ENCODE results near the gene SWI5.

SWI5 gene

DNA sequence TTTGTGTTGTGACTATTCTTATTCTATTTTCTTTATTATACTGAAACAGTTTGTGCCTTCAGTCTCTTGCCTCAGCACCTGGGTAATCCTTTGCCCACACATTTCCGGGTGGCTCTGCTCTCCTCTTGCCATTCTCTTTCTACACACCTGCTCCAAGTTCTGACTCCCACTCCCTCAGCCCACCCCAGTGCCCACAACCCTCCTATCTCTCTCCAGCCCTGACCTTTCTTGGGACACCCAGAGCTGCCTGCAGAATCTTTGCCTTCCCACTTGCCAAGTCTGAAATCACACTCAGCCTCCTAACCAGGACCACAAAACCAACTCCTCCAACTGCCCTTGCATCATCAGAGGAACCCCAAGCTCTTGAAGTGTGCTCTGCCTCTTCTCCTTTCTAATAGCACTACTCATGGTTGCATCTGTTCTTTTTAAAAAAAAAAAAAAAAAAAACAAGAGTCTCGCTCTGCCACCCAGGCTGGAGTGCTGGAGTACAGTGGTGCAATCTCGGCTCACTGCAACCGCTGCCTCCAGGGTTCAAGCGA lies 4.1 kb downstream of the SWI5 start:
- DNase-seq, result no peak

DNA sequence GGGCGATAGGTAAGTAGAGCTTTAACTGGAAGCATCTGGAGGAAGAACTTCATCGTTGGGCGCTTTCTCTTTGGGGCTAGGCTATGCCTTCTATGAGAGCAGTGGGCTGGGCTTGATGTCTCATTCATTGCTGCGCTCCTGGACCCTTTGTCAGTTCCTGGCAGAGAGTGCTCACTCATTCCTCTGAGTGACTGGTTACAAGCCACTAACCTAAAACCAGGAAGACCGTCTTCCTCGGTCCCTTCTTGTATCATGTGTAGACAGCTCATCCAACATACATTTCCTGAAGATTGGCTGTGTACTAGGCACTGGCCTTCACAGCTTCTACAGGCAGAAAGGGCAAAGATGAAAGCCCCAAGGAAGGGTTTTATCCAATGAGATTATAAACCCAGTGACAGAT lies 6.4 kb downstream of the SWI5 start:
- no peak for DNase-seq

DNA sequence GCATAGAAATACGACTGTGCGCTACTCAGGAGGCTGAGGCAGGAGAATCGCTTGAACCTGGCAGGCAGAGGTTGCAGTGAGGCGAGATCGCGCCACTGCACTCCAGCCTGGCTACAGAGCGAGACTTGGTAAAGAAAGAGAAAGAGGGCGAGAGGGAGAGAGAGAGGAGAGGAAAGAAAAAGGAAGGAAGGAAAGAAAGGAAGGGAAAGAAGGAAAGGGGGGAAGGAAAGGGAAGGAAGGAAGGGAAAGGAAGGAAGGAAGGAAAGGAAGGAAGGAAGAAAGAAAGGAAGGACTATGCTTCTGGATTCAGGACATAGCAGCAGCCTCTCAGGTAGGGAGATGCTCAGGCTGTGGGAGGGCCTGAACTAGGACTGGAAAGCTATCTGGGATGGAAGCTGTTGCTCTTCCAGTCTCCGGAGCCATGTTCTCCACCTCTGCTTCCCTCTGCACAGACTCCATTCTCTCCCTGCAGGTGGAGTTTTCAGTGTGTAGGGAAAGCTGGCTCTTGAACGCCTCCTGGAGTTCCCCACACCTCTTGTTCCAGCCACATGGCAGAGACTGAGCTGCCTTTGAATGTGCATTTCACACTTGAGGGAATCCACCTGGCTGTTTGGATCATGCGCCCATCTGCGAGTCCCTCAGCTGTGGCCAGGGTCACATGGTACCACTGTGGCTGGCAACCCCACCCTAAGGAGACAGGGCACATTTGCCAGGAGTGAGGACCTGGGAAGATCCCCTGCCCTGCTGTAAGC lies 9.1 kb downstream of the SWI5 start:
- no peak for DNase-seq

DNA sequence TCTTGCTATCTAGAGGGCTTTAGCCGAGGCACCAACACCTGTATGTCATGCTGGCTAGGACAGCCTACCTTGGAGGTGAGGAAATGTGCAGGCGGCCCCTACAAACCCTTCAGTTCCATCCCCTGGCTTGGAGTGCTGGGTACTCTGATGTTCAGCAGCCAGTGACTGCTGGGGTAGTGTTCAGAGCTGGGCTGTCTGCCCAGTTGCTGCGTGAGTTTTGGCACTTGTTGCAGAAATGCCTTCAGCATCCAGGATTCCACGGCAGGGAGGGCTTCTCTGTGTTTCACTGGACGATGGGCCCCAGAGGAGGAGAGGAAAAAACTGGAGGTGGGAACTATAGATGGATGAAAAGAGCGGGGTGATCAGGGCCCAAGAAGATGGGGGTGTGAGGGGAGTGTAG lies 10.4 kb downstream of the SWI5 start:
- no peak for DNase-seq

DNA sequence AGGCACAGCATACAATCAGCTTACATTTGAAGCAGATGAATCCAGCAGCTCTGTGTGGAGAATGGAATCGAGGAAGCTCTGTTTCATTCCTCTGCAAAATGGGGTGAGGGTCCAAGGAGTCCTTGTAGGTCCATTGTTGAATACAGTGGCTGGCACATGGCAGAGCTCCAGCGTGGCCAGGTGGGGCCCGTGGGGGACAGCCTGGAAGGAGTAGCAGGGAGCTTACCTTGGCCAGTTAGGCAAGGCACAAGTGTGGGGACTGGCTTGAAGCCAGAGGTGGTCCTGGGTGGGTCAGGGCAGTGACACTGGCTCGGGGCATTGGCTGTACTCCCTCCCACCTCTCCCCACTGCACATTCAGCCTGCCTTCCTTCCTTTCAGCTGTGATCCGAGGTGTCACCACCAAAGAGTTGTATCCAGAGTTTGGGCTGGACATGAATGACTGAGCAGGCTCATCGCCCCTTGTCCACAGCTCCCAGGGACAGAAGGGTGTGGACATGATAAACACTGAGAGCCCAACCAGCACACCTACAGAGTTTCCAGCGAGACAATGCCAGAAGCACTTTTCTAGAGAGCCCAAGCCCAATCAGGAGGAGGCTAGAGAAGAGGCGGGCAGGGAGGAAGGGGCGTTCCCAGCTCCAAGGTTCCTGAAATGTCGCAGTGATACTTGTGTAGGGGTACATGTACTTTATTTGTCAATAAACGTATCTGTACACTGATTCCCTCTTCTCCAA lies 12.4 kb downstream of the SWI5 start:
- DNase-seq, result no peak

DNA sequence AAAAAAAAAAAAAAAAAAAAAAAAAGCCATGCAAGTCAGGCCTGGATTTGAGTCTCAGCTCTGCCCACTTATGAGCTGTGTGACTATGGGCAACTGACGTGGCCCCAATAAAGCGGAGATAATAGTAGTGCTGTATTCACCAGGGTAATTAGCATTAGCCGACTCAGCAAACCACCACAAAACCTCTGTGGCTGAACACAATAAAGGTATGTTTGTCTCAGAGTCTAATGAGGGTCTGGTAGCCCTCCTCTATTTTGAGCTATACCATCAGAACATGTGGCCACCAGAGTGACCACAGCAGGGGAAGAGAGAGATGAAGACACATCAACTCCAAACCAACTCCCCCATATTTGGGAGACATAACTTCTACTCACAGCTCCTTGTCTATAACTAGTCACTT lies 15.9 kb downstream of the SWI5 start:
- no peak for DNase-seq

DNA sequence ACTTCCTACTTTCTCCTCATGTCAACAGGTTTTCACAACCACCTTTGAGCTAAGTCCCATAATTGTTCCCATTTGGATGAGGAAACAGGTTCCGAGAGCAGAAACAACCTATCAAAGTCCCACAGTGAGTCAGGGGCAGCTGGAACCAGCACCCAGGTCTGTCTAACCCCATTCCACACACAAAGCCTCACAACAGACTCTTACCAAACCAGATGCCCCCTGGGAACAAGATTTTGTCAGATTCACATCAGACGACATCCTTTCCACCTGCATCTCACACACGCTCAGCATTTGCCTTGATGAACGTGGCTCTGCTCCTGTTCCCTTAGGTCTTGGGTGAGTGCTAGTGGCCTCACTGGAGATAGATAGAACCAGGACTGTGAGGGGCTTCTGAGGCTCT lies 17.0 kb downstream of the SWI5 start:
- no peak for DNase-seq

DNA sequence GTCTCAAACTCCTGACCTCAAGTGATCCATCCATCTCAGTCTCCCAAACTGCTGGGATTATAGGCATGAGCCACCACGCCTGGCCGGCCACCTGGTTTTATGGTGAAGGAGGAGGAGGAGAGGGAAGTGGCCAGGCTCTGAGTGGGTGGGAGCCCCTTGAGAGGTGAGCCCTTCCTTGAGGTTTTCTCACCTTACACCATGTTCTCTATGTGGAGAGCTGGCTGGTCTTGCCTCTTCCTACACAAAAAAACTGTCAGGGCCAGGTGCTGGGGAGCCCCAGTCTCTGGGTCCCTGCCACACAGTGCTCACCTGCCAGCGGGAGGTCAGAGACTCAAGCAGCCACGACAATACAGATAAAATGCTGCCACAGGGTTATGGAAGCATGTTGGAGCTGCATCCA lies 18.1 kb downstream of the SWI5 start:
- no peak for DNase-seq

DNA sequence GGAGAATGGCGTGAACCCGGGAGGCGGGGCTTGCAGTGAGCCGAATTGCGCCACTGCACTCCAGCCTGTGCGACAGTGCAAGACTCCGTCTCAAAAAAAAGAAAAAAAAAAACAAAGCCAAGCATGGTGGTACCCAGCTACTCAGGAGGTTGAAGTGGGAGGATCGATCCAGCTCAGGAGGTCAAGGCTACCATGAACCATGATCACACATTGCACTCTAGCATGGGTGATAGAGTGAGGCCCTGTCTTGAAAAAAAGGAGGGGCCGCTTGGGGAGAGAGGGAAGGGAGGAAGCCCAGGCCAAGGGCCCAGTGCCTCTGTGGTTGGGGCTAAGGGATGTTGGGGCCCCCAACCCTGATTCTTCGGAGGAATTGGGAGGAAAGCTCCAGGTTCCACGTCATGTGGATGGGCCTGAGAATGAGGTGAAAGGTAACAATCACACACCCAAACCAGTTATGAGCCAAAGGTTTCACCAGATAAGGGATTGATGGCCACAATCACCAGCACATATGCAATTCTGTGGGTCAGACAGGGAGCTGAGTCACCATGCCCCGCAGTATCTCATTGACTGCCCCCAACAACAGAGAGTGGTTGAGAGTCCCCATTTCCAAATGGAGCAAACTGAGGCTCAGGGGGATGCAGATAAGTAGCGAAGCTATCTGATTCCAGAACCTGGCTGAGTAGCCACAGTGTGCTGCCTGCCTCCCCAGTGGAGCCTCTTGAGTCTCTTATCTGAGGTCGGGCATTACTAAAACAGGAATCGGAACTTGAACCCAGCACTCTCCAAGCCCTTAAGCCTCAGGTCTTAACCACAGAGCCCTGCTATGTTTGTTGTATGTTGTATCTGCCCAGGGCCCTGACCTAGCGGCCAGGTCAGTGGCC lies 20.5 kb downstream of the SWI5 start:
- no peak for DNase-seq

DNA sequence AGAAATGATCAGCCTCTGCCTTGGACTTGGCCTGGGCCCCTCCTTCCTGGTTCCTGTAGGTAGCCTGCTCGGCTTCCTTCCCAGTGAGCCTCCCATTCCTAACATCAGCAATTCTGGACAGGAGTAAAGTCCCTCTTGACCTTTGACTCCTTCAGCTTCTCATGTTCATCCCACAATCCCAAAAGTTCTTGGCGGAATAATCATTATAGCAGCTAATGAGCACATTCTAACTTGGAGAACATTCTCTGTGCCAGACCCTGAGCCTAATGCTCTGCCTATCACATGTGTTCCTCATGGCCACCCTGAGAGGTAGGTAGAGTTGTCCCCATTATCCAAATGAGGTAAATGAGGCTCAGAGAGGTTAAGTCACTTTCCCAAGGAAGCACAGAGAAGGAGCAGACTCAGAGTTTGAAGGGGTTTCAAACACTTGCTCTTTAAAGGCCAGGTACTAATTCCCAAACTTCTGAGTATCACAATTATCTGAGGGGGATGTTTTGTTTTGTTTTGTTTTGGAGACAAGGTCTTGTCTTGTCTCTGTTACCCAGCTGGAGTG lies 21.2 kb downstream of the SWI5 start:
- no peak for DNase-seq

DNA sequence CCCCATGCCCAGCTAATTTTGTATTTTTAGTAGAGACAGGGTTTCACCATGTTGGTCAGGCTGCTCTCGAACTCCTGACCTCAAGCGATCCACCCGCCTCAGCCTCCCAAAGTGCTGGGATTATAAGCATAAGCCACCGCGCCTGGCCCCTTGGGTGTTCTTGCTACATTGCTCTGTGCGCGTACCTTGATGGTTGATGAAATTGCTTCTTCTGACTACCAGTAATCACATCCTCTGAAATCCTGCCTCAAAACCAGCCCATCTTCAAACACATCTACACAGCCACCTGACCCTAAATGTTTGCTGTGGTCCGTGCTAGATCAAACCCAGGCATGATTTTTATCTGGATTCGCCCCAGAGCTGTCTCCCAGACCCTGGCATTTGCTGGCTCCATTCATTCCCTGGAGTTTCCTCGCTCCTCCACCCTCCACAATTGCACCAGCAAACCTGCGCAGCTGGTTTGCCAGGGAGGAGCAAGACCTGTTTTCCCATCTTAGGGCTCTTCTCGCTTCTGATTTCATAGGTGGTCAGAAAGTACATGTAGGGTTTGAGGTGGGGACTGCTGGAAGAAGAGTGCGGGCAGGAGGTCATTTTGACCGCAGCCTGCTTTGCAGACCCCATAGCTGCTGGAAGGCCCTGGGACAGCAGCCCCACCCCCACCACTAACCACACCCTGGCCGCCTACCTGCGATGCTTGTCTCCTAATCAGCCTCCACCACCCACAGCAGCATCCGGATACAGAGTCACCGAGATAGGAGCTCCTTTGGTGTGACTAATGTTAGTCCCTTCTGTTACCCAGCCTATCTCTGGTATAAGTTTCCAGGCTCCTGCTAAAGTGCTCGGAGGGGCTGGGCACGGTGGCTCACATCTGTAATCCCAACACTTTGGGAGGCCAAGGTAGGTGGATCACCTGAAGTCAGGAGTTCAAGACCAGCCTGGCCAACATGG lies 22.7 kb downstream of the SWI5 start:
- no peak for DNase-seq

DNA sequence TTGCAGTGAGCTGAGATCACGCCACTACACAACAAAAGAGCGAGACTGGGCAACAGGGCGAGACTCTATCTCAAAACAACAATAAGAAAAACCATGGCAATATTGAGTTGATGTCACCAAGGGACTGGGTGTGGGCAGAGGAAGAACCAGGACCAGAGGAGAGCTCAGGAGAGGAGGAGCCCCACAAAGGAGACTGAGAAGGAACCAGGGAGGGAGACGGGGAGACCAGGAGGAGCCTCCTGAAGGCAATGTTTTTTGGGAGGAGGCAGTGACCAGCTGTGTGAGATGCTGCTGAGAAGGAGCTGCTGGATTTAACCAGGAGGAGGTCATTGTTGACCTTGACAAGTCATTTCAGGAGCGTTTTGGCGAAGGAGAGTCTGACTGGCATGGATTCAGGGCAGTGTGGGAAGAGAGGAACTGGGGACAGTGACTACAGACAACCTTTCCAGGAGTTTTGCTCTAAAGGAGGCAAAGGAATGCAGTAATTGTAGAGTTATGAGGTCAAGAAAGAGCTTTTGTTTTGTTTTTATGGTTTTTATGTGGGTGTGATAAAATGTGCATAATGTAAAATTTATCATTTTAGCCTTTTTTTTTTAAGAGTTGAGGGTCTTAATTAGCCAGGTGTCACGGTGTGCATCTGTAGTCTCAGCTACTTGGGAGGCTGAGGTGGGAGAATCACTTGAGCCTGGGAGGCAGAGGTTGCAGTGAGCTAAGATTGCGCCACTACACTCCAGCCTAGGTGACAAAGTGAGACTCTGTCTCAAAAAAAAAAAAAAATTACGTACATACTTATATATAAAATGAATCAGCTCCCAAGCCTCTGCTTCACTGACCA lies 28.3 kb downstream of the SWI5 start:
- DNase-seq, result no peak

DNA sequence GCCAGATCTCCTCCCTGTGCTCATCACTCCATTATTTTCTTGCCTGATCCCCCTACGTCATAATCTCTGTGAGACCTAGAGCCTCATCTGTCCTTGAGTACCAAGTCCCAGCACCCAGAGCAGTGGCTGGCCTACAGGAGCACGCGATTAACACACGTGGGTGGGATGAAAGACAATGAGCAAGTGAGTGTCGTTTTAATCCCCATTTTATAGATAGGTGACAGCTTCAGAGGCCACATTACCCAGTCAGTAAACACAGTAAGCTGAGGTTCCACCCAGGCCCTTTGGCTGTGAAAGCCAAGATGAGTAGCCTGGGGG lies 28.9 kb downstream of the SWI5 start:
- no peak for DNase-seq

DNA sequence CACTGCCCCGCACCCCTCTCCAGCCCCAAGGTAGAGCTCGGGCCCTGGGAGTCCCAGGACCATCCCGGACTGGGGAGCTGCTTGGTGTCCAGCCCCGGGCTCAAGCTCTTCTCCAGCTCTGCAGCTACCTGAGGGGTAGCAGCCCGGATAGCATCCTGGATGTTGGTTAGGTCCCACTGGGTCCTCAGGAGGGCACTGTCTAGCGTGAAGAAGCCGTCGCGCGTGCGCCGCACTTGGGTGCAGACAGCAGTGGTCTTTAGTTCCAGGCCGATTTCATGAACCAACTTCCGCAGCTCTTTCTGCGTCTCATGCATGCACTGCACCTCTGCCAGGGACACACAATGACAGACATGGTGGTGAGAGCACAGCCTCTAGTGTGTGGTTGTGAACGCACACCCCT lies 33.5 kb downstream of the SWI5 start:
- no peak for DNase-seq

DNA sequence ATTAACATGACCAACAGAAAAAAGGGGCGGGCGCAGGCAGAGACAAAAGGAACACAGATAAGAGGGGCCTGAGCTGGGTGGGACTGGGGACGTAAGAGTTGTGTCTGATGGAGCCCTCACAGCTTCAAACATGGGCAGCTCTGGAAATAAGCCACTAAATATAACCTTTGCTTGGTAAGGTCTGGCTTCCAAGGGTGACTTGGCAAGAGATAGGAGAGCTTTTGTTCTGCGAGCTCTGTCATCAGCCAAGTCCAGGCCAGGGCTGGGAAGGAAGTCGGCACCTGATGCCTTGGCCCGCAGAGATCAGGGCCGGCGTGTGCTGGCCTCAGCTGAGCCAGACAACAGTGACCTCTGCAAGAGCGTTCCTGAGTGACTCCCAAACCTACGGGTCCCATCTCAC lies 34.4 kb downstream of the SWI5 start:
- no peak for DNase-seq

DNA sequence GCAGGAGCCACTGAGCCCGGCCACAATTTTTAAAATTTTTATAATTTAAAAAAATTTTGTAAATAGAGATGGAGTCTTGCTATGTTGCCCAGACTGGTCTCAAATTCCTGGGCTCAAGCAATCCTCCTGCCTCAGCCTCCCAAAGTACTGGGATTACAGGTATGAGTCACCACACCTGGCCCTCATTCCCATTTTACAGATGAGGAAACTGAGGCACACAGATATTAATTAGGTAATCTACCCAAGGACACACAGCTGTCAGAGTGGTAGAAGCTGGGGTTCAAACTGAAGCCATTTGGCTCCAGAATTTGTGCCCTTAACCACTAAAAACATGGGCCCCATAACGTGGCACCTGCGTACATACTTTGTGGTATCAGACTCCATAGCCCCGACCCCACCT lies 38.6 kb downstream of the SWI5 start:
- no peak for DNase-seq

DNA sequence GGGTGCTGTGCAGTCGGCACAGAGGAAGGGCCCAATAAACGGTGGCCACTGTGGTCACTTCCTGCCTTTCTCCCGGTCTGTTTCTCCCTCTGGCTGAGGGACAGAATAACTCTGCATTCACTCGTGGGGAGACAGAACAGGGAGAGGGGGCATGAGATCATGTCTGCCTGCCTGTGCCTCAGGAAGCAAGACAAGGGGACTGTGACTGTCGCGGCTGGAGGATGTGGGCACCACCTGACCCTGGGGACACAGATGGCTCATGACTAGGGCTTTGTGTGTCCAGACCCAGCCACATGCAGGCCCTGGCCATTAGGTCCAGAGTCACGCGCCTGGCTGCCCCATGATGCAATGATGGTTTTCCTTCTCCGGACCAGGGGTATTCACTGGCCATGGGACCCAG lies 40.3 kb downstream of the SWI5 start:
- no peak for DNase-seq

DNA sequence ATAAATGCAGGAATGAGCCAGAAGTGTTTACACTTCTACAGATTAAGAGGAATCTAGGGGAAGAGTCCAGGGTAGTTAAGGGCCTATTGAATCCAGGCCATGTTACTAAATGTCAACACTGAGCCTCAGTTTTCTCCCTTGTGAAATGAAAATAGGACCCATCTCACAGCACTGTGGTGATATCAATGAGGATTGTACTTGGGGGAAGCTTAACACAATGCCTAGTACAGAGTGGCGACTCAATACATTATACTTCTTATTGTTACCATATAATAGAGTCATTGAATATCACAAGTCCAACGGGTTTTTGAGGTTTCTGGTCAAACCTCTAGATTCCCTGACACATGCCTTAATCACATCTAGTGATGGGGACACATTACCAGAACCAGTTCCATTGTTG lies 41.6 kb downstream of the SWI5 start:
- no peak for DNase-seq

DNA sequence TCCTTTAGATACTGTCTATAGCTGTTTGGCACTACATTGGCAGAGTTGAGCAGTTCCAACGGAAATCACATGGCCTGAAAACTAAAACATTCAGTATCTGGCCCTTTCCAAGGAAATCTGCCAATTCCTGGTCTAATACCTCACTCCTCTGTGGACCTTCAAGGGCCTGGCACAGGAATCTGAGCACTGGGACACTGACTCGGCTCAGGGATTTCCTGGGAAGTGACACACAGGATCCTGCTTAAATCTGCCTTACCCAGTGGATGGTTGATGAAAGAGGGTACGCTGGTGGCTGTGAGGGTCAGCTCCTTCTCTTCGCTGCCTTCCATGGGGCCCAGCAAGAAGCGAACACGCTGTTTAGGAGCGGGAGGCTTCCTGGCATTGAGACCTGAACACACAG lies 45.3 kb downstream of the SWI5 start:
- no peak for DNase-seq

DNA sequence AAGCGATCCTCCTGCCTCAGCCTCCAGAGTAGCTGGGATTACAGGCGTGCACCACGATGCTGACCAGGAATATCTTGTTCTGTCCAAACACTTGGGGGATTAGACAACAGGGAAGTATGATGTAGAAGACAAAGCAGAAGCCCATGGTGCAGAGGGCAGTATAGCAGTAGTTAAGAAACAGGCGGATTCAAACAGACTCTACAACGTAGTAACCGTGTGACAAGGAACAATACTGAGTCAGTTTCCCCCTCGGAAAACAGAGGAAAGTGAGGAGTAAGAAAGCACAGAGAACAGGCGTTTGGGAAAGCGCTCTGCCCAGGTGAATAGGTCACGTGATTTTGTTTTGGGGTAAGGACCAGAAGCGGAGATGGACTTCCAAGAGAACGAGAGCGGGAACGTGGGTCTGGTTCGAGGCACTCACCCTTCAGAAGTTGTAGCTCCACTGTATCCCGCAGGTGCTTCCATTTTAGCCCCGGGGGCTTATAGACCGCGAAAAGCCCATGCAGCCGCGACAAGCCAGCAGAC lies 45.9 kb downstream of the SWI5 start:
- no peak for DNase-seq

Data from T-helper 9 cell (primary cell).